ENCODE data around the gene COL6A1. TPM values are rescaled to one million over a fixed set of nuclear protein-coding genes. Genes with fewer than 3 reads are reported as not detected.

The COL6A1 gene
- total RNA-seq, 3 donors from 2014 or later: 45.0 to 663 (median 114) TPM

DNA sequence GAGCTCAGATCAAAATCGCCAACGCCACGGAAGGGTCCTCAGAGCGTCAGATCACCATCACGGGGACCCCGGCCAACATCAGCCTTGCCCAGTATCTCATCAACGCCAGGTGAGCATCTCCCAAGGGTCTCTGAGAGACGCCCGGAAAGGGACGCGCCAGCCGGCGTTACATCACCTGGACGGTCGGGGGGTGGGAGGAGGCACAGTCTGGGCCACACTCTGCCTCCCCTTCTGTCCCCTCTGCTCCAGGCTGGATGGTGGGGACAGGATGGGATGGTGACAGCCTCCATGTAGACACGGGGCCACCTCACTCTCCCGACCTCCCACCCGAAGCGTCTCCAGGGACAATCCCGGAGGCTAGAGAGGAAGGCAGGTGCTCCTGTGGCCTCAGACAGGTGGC, 41.5 kb upstream of the COL6A1 start:
- Histone ChIP-seq H3K4me3 (no peak overlapping the region), H3K36me3 (ENCODE audit: low read depth) (no peaks in the 10 kb centered on the region), H3K4me1 (ENCODE audit: low read depth) (no peaks in the 10 kb centered on the region), H3K9me3 (no peaks in the 10 kb centered on the region)
- ATAC-seq (no peak), DNase-seq (no peak)
- TF ChIP-seq, protein P1, sequence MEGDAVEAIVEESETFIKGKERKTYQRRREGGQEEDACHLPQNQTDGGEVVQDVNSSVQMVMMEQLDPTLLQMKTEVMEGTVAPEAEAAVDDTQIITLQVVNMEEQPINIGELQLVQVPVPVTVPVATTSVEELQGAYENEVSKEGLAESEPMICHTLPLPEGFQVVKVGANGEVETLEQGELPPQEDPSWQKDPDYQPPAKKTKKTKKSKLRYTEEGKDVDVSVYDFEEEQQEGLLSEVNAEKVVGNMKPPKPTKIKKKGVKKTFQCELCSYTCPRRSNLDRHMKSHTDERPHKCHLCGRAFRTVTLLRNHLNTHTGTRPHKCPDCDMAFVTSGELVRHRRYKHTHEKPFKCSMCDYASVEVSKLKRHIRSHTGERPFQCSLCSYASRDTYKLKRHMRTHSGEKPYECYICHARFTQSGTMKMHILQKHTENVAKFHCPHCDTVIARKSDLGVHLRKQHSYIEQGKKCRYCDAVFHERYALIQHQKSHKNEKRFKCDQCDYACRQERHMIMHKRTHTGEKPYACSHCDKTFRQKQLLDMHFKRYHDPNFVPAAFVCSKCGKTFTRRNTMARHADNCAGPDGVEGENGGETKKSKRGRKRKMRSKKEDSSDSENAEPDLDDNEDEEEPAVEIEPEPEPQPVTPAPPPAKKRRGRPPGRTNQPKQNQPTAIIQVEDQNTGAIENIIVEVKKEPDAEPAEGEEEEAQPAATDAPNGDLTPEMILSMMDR (IDR thresholded peaks at IDR 0.05): no peak
- intact Hi-C loops (cut with DNase I, micrococcal nuclease): no loop called here

DNA sequence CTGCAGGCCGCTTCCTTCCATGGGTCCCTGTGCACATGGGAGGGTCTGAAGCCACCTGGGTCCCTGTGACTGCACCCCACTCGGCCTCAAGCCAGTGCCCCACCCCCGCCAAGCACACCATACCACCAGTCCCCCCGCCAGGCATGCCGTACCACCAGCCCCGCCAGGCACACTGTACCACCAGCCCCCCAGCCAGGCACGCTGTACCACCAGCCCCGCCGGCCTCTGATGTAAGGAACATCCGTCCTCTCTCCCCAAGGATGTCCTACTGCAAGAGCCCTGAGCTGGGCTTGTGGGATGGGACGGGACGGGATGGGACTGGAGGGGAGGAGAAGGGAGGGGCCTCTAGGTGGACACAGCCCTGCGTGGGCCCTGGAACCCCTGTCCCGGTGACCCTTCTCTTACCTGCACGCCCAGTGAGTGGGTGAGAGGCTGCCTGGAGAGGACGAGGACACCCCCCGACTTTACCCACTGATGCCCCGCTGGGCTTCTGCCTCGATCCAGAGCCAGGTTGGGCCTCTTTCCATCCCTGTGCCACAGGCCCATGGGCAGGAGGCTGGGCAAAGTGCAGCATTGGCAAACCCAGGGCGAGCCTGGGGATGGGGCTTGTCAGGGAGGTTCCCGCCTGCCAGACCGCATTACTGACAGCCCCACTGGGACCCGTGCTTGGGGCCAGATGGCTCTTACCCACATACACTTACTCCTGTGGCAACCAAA, 40.8 kb upstream of the COL6A1 start:
- DNase-seq (no peak), ATAC-seq (no peak)
- no peak overlapping the region for H3K4me3 ChIP-seq
- H3K9me3 ChIP-seq: no peaks in the 10 kb centered on the region
- no peaks in the 10 kb centered on the region for H3K4me1 ChIP-seq (ENCODE audit: low read depth)
- no peaks in the 10 kb centered on the region for H3K36me3 ChIP-seq (ENCODE audit: low read depth)
- intact Hi-C loops (cut with DNase I, micrococcal nuclease): no loop called here
- TF ChIP-seq, protein P1 (IDR thresholded peaks at IDR 0.05): no peak

DNA sequence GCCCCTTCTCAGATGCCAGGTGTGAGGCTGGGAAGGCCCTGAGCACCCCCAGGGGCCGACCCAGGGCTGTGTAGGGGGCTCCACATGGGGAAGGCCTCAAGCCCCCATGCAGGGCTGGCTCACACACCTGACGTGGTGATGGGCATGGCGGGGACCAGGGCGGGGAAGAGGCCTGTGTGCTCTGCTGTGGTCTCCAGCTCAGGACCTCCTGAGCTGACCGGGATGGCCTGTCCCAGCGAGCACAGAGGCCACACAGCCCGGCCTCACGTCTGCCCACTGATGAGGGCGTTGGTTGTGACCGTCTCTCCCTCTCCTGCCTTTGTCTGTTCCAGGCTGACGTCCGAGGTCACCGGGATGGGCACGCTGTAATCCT, 40.2 kb upstream of the COL6A1 start:
- intact Hi-C loops (cut with DNase I, micrococcal nuclease): no loop called here
- TF ChIP-seq, protein P1 (IDR thresholded peaks at IDR 0.05): no peak

DNA sequence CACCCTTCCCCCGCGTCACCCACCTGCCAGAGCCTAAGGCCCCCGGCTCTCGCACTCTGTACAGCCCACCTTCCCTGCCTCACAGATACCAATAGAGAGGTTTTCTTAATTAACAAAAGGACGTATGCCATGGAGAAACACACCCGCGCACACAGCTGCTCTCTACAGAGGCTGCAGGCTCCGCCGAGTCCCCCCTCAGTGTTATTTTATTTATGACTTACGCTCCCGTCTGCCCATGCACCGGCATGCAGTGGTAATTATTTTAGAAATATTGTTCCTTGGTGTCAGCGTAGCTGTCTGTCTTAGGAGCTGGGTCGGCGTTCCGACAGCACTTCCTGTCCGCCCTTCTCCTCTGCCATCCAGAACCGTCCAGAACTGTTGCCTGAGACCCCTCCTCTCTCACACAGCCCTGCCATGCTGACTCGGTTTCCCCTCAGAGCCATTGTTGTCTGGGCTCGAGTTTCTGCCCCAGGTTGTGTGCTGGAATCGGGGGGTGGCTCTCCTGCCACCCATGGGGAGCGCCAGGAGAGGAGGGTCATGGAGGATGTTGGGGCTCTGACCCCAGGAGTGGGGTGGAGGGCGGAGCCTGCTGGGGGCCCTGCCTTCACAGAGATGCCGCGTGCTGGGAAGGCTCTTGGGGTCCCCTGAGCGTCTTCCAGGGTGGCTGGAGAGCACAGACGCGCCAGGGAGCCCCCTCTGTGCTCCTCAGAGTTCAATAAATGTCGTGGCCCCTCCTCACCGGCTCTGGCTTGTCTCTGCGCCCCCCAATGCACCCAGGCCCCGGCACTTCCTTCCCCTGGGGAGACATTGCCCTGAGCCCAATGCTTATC, 39.6 kb upstream of the COL6A1 start:
- ATAC-seq (no peak), DNase-seq (no peak)
- Histone ChIP-seq H3K4me1 (ENCODE audit: low read depth) (no peaks in the 10 kb centered on the region), H3K36me3 (ENCODE audit: low read depth) (no peaks in the 10 kb centered on the region), H3K4me3 (no peak overlapping the region), H3K9me3 (no peaks in the 10 kb centered on the region)
- TF ChIP-seq, protein P1 (IDR thresholded peaks at IDR 0.05): no peak
- intact Hi-C loops (cut with DNase I, micrococcal nuclease): no loop called here

More for the DNA sequence above, 40.2 kb upstream of the COL6A1 start:
- no peak for DNase-seq
- ATAC-seq: no peak
- Histone ChIP-seq H3K9me3 (no peaks in the 10 kb centered on the region), H3K4me3 (no peak overlapping the region), H3K36me3 (ENCODE audit: low read depth) (no peaks in the 10 kb centered on the region), H3K4me1 (ENCODE audit: low read depth) (no peaks in the 10 kb centered on the region)

DNA sequence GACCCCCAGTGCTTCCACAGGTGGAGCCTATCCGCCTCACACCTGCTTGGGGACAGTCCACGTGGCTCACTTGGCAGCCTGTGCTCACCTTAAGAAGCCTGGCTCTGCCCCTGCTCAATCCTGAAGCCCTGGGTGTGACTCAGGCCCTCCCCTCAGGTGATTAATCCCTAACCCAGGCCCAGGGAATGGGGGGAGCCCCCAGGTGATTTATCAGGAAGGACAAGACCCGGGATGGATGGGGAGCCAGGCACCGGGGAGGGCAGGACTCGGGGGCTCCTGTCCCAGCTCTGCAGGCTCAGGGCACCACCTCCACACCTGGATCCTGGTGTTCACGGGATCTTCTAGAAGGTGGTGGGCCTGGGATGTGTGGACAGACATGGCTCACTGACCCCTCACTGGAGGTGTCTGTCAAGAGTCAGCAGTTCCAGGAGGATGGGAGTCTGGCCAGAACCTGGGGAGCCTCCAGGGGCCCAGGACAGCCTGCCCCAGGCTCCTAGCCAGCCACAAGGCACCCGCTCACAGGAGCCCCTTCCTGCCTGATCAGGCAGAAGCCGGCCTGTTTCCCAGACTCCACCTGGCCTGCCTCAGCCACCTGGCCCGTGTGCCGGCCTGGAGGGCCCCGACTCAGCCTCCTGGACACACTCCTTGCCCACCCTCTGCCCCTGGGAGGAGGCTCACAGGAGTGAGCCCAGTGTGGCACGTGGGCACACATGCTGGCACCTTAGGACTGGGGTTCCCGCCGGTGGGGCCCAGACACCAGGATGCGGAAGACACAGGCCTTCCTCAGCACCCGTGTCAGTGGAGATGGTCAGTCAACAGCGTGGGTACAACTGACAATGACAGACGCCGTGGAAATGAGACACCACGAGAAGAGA, 38.6 kb upstream of the COL6A1 start:
- DNase-seq: no peak
- Histone ChIP-seq H3K4me1 (ENCODE audit: low read depth) (no peaks in the 10 kb centered on the region), H3K36me3 (ENCODE audit: low read depth) (no peaks in the 10 kb centered on the region), H3K9me3 (no peaks in the 10 kb centered on the region), H3K4me3 (no peak overlapping the region)
- intact Hi-C loops (cut with DNase I, micrococcal nuclease): no loop called here
- no peak for ATAC-seq
- TF ChIP-seq, protein P1 (IDR thresholded peaks at IDR 0.05): no peak
